Measurements from ENCODE around the gene KCNIP4. TPM values are rescaled to one million over a fixed set of nuclear protein-coding genes. Genes with fewer than 3 reads are reported as not detected.

Gene KCNIP4
- total RNA-seq, 1 donor from 2014 or later: not detected

- Mint-ChIP-seq H3K27ac (no peak overlapping the region), H3K9me3 (peaks cover 4% of the 10 kb centered on the region), H3K27me3 (ENCODE audit: insufficient read depth) (no peaks in the 10 kb centered on the region), H3K36me3 (ENCODE audit: low read depth) (no peaks in the 10 kb centered on the region), H3K4me3 (no peak overlapping the region), H3K4me1 (ENCODE audit: low read depth) (no peaks in the 10 kb centered on the region)
- intact Hi-C loops (cut with micrococcal nuclease): no loop called here
- no peak for DNase-seq (ENCODE audit: low spot score)
Observed at GRCh38 chr4:21535898-21536297, 412.7 kb downstream of the KCNIP4 start.

- Mint-ChIP-seq H3K36me3 (ENCODE audit: low read depth) (no peaks in the 10 kb centered on the region), H3K4me3 (no peak overlapping the region), H3K9me3 (no peaks in the 10 kb centered on the region), H3K4me1 (ENCODE audit: low read depth) (no peaks in the 10 kb centered on the region), H3K27me3 (ENCODE audit: insufficient read depth) (no peaks in the 10 kb centered on the region), H3K27ac (no peak overlapping the region)
- intact Hi-C loops (cut with micrococcal nuclease): no loop called here
- no peak for DNase-seq (ENCODE audit: low spot score)
Observed at GRCh38 chr4:21531048-21531447, 417.5 kb downstream of the KCNIP4 start.

GRCh38 chr4:21529214-21529613 is 419.4 kb downstream of the KCNIP4 start:
- Mint-ChIP-seq H3K4me3 (no peak overlapping the region), H3K27ac (no peak overlapping the region), H3K36me3 (ENCODE audit: low read depth) (no peaks in the 10 kb centered on the region), H3K9me3 (no peaks in the 10 kb centered on the region), H3K27me3 (ENCODE audit: insufficient read depth) (no peaks in the 10 kb centered on the region), H3K4me1 (ENCODE audit: low read depth) (no peaks in the 10 kb centered on the region)
- intact Hi-C loops (cut with micrococcal nuclease): no loop called here
- no peak for DNase-seq (ENCODE audit: low spot score)

GRCh38 chr4:21522296-21522695 is 426.3 kb downstream of the KCNIP4 start:
- DNase-seq (ENCODE audit: low spot score): no peak
- Mint-ChIP-seq H3K36me3 (ENCODE audit: low read depth) (no peaks in the 10 kb centered on the region), H3K27me3 (ENCODE audit: insufficient read depth) (no peaks in the 10 kb centered on the region), H3K27ac (no peak overlapping the region), H3K4me3 (no peak overlapping the region), H3K9me3 (no peaks in the 10 kb centered on the region), H3K4me1 (ENCODE audit: low read depth) (no peaks in the 10 kb centered on the region)
- intact Hi-C loops (cut with micrococcal nuclease): no loop called here

- Mint-ChIP-seq H3K27me3 (ENCODE audit: insufficient read depth) (no peaks in the 10 kb centered on the region), H3K36me3 (ENCODE audit: low read depth) (no peaks in the 10 kb centered on the region), H3K27ac (no peak overlapping the region), H3K4me1 (ENCODE audit: low read depth) (no peaks in the 10 kb centered on the region), H3K4me3 (no peak overlapping the region), H3K9me3 (no peaks in the 10 kb centered on the region)
- intact Hi-C loops (cut with micrococcal nuclease): no loop called here
- no peak for DNase-seq (ENCODE audit: low spot score)
Observed at GRCh38 chr4:21517126-21517859, 431.3 kb downstream of the KCNIP4 start.

GRCh38 chr4:21514022-21514694 is 434.4 kb downstream of the KCNIP4 start:
- Mint-ChIP-seq H3K27ac (no peak overlapping the region), H3K9me3 (no peaks in the 10 kb centered on the region), H3K4me1 (ENCODE audit: low read depth) (no peaks in the 10 kb centered on the region), H3K4me3 (no peak overlapping the region), H3K27me3 (ENCODE audit: insufficient read depth) (peaks cover 1% of the 10 kb centered on the region), H3K36me3 (ENCODE audit: low read depth) (no peaks in the 10 kb centered on the region)
- no peak for DNase-seq (ENCODE audit: low spot score)
- intact Hi-C loops (cut with micrococcal nuclease): no loop called here

GRCh38 chr4:21512353-21512752 is 436.2 kb downstream of the KCNIP4 start:
- Mint-ChIP-seq H3K27ac (no peak overlapping the region), H3K4me1 (ENCODE audit: low read depth) (no peaks in the 10 kb centered on the region), H3K9me3 (no peaks in the 10 kb centered on the region), H3K4me3 (no peak overlapping the region), H3K27me3 (ENCODE audit: insufficient read depth) (peaks cover 1% of the 10 kb centered on the region), H3K36me3 (ENCODE audit: low read depth) (no peaks in the 10 kb centered on the region)
- no peak for DNase-seq (ENCODE audit: low spot score)
- intact Hi-C loops (cut with micrococcal nuclease): loop anchor here (1.0 kb wide), 1 partner anchor 253 kb away; no protein-coding TSS in a partner anchor

DNA sequence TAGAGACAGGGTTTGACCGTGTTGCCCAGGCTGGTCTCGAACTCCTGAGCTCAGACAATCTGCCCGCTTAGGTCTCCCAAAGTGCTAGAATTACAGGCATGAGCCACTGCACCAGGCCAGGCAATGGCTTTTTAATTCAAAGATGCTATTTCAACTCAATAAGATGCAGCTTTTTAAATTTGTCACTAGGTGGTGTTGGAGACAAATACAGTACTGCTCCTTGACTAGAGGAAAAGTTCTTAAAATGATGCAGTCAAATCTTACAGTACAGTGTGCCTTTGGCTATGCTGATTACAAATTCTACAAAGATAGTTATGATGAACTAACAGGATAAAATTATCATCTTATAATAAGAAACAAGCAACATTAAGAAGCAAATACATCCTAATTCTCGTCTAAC is 441.1 kb downstream of the KCNIP4 start:
- no peak for DNase-seq (ENCODE audit: low spot score)
- Mint-ChIP-seq H3K4me3 (no peak overlapping the region), H3K27me3 (ENCODE audit: insufficient read depth) (peaks cover 1% of the 10 kb centered on the region), H3K9me3 (no peaks in the 10 kb centered on the region), H3K4me1 (ENCODE audit: low read depth) (no peaks in the 10 kb centered on the region), H3K36me3 (ENCODE audit: low read depth) (no peaks in the 10 kb centered on the region), H3K27ac (no peak overlapping the region)
- intact Hi-C loops (cut with micrococcal nuclease): no loop called here

DNA sequence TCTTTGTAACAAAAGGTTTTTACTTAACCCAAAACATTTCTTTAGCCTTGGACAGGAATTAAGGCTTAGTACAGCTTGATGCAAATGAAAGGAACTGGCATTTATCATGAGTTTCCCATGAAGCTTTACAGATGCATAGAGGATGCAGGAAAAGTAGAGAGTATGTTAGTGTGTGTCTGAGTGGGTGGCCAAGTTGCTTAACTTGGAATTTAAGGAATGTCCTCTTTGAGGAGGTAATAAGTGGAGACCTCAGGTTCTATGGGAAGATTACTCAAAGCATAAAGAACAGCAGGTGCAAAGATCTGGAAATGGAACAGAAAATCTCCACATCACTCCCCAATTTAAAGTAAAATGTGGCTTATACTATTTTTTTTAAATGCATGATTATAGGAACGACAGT is 457.9 kb downstream of the KCNIP4 start:
- H3K4me3 Mint-ChIP-seq: no peak overlapping the region
- no peak overlapping the region for H3K27ac Mint-ChIP-seq
- no peak for DNase-seq (ENCODE audit: low spot score)
- no peaks in the 10 kb centered on the region for H3K9me3 Mint-ChIP-seq
- intact Hi-C loops (cut with micrococcal nuclease): no loop called here
- no peaks in the 10 kb centered on the region for H3K4me1 Mint-ChIP-seq (ENCODE audit: low read depth)
- H3K36me3 Mint-ChIP-seq (ENCODE audit: low read depth): no peaks in the 10 kb centered on the region
- no peaks in the 10 kb centered on the region for H3K27me3 Mint-ChIP-seq (ENCODE audit: insufficient read depth)

DNA sequence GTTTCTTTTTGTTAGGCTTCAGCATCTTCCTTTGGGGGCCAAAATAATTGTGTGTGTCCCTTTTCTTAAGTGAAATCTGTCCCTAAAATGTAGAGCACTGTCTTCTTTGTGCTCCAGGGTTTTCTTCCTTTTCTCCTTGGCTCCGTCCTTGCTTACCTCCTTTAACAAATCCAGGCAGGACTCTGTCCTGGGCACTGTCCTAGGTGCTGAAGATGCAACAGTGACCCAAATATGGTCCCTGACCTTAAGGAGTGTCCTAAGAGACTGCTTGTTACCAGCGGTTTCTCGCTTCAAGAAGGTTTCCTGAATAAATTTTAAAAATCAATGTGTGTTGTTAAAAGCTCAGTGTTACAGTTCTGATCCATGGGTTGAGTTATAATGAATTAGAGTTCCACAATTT is 471.8 kb downstream of the KCNIP4 start:
- H3K36me3 Mint-ChIP-seq (ENCODE audit: low read depth): no peaks in the 10 kb centered on the region
- intact Hi-C loops (cut with micrococcal nuclease): no loop called here
- no peaks in the 10 kb centered on the region for H3K27me3 Mint-ChIP-seq (ENCODE audit: insufficient read depth)

GRCh38 chr4:21474195-21474594 is 474.4 kb downstream of the KCNIP4 start:
- Mint-ChIP-seq H3K4me3 (no peak overlapping the region), H3K9me3 (no peaks in the 10 kb centered on the region), H3K36me3 (ENCODE audit: low read depth) (peaks cover 2% of the 10 kb centered on the region)

More for the DNA sequence above, 471.8 kb downstream of the KCNIP4 start:
- no peaks in the 10 kb centered on the region for H3K4me1 Mint-ChIP-seq (ENCODE audit: low read depth)
- H3K9me3 Mint-ChIP-seq: no peaks in the 10 kb centered on the region
- no peak overlapping the region for H3K27ac Mint-ChIP-seq
- no peak for DNase-seq (ENCODE audit: low spot score)
- H3K4me3 Mint-ChIP-seq: no peak overlapping the region

DNA sequence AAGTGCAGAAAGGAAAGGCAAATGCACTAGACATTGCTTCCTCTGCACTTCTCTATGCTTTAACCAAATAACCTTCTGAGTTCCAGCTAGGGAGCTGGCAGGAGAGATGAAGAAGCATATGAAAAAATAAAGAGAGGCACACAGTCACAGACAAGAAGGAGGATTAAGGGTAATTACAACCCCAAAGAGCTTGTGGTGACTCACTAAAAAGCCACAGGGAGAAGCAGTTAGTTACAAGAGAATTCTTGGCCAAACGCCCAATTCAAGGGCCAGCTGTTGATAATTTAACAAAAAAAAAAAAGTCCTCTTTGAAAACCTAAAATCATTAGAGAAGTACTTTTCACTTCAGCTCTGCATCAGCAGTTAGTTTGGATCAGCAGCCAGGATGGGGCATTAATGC is 478.0 kb downstream of the KCNIP4 start:
- Mint-ChIP-seq H3K27me3 (ENCODE audit: insufficient read depth) (no peaks in the 10 kb centered on the region), H3K9me3 (no peaks in the 10 kb centered on the region), H3K27ac (no peak overlapping the region), H3K36me3 (ENCODE audit: low read depth) (peaks cover 2% of the 10 kb centered on the region), H3K4me3 (no peak overlapping the region), H3K4me1 (ENCODE audit: low read depth) (no peaks in the 10 kb centered on the region)
- intact Hi-C loops (cut with micrococcal nuclease): no loop called here
- no peak for DNase-seq (ENCODE audit: low spot score)

More at GRCh38 chr4:21474195-21474594, 474.4 kb downstream of the KCNIP4 start:
- Mint-ChIP-seq H3K4me1 (ENCODE audit: low read depth) (no peaks in the 10 kb centered on the region), H3K27me3 (ENCODE audit: insufficient read depth) (no peaks in the 10 kb centered on the region), H3K27ac (no peak overlapping the region)
- no peak for DNase-seq (ENCODE audit: low spot score)
- intact Hi-C loops (cut with micrococcal nuclease): no loop called here

DNA sequence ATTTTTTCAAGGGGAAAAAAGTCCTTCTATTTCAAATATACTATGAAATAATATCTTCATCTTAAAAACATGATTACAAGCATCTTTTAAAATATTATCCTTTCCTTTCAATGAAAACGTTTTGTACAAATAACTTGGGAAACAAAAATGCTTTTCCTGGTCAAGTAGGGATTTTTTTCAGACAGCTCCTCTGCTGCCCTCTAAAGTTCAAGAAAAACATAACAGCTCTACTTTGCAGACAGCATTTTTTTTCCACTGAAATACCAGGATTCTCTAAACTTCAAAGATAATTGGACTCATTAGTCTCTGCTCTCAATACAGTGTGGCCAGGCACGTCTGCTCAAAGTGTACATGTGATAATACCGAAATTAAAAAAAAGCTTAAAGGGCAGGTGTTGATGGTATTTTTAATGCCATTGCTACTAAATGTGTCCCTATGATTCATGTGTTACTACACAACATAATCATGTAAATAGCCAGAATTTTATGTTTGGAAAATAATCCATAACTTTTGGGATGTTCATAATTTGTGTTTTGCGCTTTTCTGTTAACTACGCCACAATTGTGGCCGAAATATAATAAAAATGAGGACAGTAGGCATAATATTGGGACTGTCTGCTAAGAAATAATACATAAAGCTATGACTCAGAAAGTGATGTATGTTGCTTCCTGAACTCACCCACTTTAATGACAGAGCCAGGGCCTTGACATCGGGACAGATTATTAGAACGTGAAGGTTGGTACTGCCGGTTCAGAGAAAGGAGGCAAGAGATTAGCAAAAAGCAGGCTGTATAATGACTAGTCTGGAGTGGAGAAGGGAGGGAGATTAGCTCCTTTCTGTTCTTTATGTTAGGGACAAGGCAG is 478.9 kb downstream of the KCNIP4 start:
- no peak for DNase-seq (ENCODE audit: low spot score)
- Mint-ChIP-seq H3K4me1 (ENCODE audit: low read depth) (no peaks in the 10 kb centered on the region), H3K27me3 (ENCODE audit: insufficient read depth) (no peaks in the 10 kb centered on the region), H3K9me3 (no peaks in the 10 kb centered on the region), H3K36me3 (ENCODE audit: low read depth) (peaks cover 2% of the 10 kb centered on the region), H3K4me3 (no peak overlapping the region), H3K27ac (no peak overlapping the region)
- intact Hi-C loops (cut with micrococcal nuclease): no loop called here
